HepG2 (cell line): ENCODE data around the gene B3GAT3. TPM values are rescaled to one million over a fixed set of nuclear protein-coding genes. Genes with fewer than 3 reads are reported as not detected.

ENCODE experiments used
- CENPT ChIP-seq: sonication (generic); formaldehyde crosslinking; IDR thresholded peaks from 2 replicates; pipeline ENCODE4 v1.8.0; 2022; ENCODE audit warnings: low read depth, mild to moderate bottlenecking, moderate library complexity, missing genetic modification reagents
- DNMT1 ChIP-seq: sonication (generic); formaldehyde crosslinking; IDR thresholded peaks from 2 replicates; pipeline ENCODE4 v1.5.1; 2020; ENCODE audit warnings: mild to moderate bottlenecking, missing genetic modification reagents
- FOXC1 ChIP-seq: sonication (generic); formaldehyde crosslinking; IDR thresholded peaks from 2 replicates; pipeline ENCODE4 v1.8.0; 2022; ENCODE audit warnings: mild to moderate bottlenecking, missing genetic modification reagents, borderline replicate concordance
- FOXP1 ChIP-seq, 2 experiments: fragments of 450-650 bp in 1 of 2; IDR thresholded peaks; 2 replicates each; pipeline ENCODE4 v1.6.1; 2017 to 2018; ENCODE audit warnings: antibody characterized with exemption in 1 of 2
- GFI1 ChIP-seq: sonication (generic); formaldehyde crosslinking; IDR thresholded peaks from 2 replicates; pipeline ENCODE4 v1.5.0; 2020; ENCODE audit warnings: missing genetic modification reagents, mild to moderate bottlenecking, borderline replicate concordance
- GLI4 ChIP-seq: sonication (generic); formaldehyde crosslinking; IDR thresholded peaks from 2 replicates; pipeline ENCODE4 v1.5.1; 2020; ENCODE audit warnings: missing genetic modification reagents, mild to moderate bottlenecking, moderate library complexity, borderline replicate concordance
- HES4 ChIP-seq: sonication (generic); formaldehyde crosslinking; IDR thresholded peaks from 2 replicates; pipeline ENCODE4 v1.9.0; 2021; ENCODE audit warnings: mild to moderate bottlenecking, missing genetic modification reagents, borderline replicate concordance
- HOXA9 ChIP-seq: sonication (generic); formaldehyde crosslinking; IDR thresholded peaks from 2 replicates; pipeline ENCODE4 v1.8.1; 2022; ENCODE audit warnings: missing genetic modification reagents, mild to moderate bottlenecking, moderate library complexity, borderline replicate concordance
- JARID2 ChIP-seq: sonication (generic); formaldehyde crosslinking; IDR thresholded peaks from 2 replicates; pipeline ENCODE4 v1.8.1; 2023; ENCODE audit warnings: missing genetic modification reagents, inconsistent platforms; ENCODE audit not compliant: insufficient replicate concordance
- MED8 ChIP-seq: sonication (generic); formaldehyde crosslinking; IDR thresholded peaks from 2 replicates; pipeline ENCODE4 v1.8.1; 2023; ENCODE audit warnings: mild to moderate bottlenecking, missing genetic modification reagents; ENCODE audit not compliant: insufficient replicate concordance
- MXI1 ChIP-seq: IDR thresholded peaks from 3 replicates; pipeline ENCODE4 v1.6.1; 2012; ENCODE audit warnings: low read depth, low read length, inconsistent platforms, borderline replicate concordance
- MYNN ChIP-seq: sonication (generic); formaldehyde crosslinking; IDR thresholded peaks from 2 replicates; pipeline ENCODE4 v1.4.0; 2020; ENCODE audit warnings: mild to moderate bottlenecking, low read depth, missing genetic modification reagents
- SNAPC2 ChIP-seq: sonication (generic); formaldehyde crosslinking; IDR thresholded peaks from 2 replicates; pipeline ENCODE4 v1.8.1; 2022; ENCODE audit warnings: mild to moderate bottlenecking, missing genetic modification reagents
- SRF ChIP-seq: IDR thresholded peaks from 2 replicates; pipeline ENCODE4 v1.6.1; 2011; ENCODE audit warnings: mild to moderate bottlenecking, low read depth, low read length, moderate library complexity
- TAF1 ChIP-seq: sonication (generic); formaldehyde crosslinking; IDR thresholded peaks from 2 replicates; pipeline ENCODE4 v1.4.0; 2020; ENCODE audit warnings: missing genetic modification reagents
- TEAD3 ChIP-seq: optimal IDR thresholded peaks from 2 replicates; pipeline ENCODE3; 2016; ENCODE audit warnings: borderline replicate concordance
- ZC3H4 ChIP-seq: sonication (generic); formaldehyde crosslinking; IDR thresholded peaks from 2 replicates; pipeline ENCODE4 v1.4.0; 2020; ENCODE audit warnings: missing genetic modification reagents, borderline replicate concordance
- ZNF253 ChIP-seq: sonication (generic); formaldehyde crosslinking; IDR thresholded peaks from 2 replicates; pipeline ENCODE4 v1.8.0; 2022; ENCODE audit warnings: mild to moderate bottlenecking, missing genetic modification reagents, borderline replicate concordance
- ZNF317 ChIP-seq: sonication (generic); formaldehyde crosslinking; IDR thresholded peaks from 2 replicates; pipeline ENCODE4 v1.5.0; 2020; ENCODE audit warnings: mild to moderate bottlenecking, missing genetic modification reagents
- ZNF367 ChIP-seq: sonication (generic); formaldehyde crosslinking; IDR thresholded peaks from 2 replicates; pipeline ENCODE4 v1.4.0; 2020; ENCODE audit warnings: missing genetic modification reagents, borderline replicate concordance
- ZNF501 ChIP-seq: sonication (generic); formaldehyde crosslinking; IDR thresholded peaks from 2 replicates; pipeline ENCODE4 v1.5.1; 2020; ENCODE audit warnings: mild to moderate bottlenecking, moderate library complexity, missing genetic modification reagents
- polyA plus RNA-seq, 8 experiments: library from polyadenylated mRNA; depleted of rRNA in 3 of 8; stranded (reverse) in 7 of 8; unstranded in 1 of 8; fragments of >200 nt; fragmentation: Illumina TruSeq in 4 of 8; extraction: Trizol in 4 of 8; gene quantifications; 2 replicates each; pipeline versions ENCODE4 v1.2.1 to v1.2.3, GENCODE V29; 2011 to 2016; ENCODE audit warnings: low read depth in 4 of 8, missing spikeins in 1 of 8, mixed read lengths in 1 of 8; ENCODE audit not compliant: insufficient read depth in 1 of 8
- total RNA-seq, 5 experiments: library from RNA; depleted of rRNA; stranded (reverse); fragments of >200 nt; fragmentation: Illumina TruSeq; extraction: Trizol; gene quantifications; 2 replicates each; pipeline ENCODE4 v1.2.3, GENCODE V29; 2016; ENCODE audit warnings: low read depth in 1 of 5
- TF ChIP-seq, protein P1 (sequence below): sonication (generic); formaldehyde crosslinking; IDR thresholded peaks from 2 replicates; pipeline ENCODE4 v1.4.0; 2020; ENCODE audit warnings: missing genetic modification reagents
- TF ChIP-seq, protein P2 (sequence below): sonication (generic); formaldehyde crosslinking; IDR thresholded peaks from 2 replicates; pipeline ENCODE4 v1.8.0; 2022; ENCODE audit warnings: mild to moderate bottlenecking, missing genetic modification reagents, moderate library complexity
- TF ChIP-seq, protein P3 (sequence below): IDR thresholded peaks from 2 replicates; pipeline ENCODE4 v1.6.1; 2016; ENCODE audit warnings: mild to moderate bottlenecking

Gene B3GAT3
- total and polyA plus RNA-seq, 2 of the 13 experiments (the other 11 are each of a cell fraction or from before 2014, with no cell fraction given), result 21.3 to 26.1 TPM

DNA sequence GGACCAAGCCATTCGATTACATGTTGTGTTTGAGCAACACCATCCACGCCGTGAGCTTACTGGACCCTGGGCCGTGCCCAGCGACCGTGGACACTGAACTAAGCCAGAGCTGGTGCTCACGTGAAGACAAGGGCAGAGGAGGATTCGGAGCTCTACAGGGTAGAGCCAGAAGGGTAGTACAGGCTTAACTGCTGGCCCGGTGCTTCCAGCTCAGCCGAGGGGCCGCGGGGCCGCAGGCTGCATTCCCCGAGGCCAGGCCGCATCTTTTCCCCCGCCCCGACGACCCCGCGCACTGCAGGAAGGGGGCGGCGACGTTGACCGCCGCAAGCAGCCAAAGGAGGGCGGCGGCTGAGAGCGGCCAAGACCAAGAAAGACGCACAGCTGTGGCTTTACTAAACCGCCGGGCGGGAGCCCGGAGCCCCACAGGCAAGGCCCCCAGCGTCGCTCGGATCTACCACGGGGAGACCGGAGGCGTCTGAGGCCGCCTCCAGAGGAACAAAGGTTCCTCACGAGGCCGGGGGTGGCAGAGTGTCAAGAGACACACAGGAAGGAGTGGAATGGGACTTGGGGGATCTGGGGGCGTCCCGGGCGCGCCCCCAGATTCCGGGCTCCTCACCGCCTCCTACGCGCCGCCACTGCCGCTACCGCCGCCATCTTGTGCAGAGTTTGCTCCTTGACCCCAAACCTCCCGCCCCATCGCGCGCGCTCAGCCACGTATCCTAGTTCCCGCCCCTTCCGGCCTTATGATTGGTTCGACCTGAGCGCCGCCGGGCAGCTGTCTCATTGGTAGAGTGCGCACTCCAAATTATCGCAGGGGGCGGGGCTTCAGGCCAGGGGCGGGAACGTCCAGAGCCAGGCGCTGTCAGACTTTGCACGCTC, 24.4 kb upstream of the B3GAT3 start, which contains the start of gene GANAB (continued):
- TF ChIP-seq, protein P1, sequence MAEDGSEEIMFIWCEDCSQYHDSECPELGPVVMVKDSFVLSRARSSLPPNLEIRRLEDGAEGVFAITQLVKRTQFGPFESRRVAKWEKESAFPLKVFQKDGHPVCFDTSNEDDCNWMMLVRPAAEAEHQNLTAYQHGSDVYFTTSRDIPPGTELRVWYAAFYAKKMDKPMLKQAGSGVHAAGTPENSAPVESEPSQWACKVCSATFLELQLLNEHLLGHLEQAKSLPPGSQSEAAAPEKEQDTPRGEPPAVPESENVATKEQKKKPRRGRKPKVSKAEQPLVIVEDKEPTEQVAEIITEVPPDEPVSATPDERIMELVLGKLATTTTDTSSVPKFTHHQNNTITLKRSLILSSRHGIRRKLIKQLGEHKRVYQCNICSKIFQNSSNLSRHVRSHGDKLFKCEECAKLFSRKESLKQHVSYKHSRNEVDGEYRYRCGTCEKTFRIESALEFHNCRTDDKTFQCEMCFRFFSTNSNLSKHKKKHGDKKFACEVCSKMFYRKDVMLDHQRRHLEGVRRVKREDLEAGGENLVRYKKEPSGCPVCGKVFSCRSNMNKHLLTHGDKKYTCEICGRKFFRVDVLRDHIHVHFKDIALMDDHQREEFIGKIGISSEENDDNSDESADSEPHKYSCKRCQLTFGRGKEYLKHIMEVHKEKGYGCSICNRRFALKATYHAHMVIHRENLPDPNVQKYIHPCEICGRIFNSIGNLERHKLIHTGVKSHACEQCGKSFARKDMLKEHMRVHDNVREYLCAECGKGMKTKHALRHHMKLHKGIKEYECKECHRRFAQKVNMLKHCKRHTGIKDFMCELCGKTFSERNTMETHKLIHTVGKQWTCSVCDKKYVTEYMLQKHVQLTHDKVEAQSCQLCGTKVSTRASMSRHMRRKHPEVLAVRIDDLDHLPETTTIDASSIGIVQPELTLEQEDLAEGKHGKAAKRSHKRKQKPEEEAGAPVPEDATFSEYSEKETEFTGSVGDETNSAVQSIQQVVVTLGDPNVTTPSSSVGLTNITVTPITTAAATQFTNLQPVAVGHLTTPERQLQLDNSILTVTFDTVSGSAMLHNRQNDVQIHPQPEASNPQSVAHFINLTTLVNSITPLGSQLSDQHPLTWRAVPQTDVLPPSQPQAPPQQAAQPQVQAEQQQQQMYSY (CRISPR knock-in tag), result peak; percentile 87
- TF ChIP-seq, protein P2, sequence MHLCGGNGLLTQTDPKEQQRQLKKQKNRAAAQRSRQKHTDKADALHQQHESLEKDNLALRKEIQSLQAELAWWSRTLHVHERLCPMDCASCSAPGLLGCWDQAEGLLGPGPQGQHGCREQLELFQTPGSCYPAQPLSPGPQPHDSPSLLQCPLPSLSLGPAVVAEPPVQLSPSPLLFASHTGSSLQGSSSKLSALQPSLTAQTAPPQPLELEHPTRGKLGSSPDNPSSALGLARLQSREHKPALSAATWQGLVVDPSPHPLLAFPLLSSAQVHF (CRISPR knock-in tag), result no peak
- TF ChIP-seq MXI1, result peak; percentile 95; the same call in 2 of the 3 replicates
- TF ChIP-seq TEAD3, result no peak
- TF ChIP-seq ZC3H4 (CRISPR knock-in tag), result no peak
- no peak for TF ChIP-seq ZNF253 (CRISPR knock-in tag)
- peak; percentile 52; the same call in 1 of the 2 replicates for TF ChIP-seq GLI4 (CRISPR knock-in tag)
- TF ChIP-seq MYNN, result peak; percentile 55; the same call in 1 of the 2 replicates
- TF ChIP-seq FOXP1 (IDR thresholded peaks at IDR 0.05), result no peak
- no peak for TF ChIP-seq FOXP1 (CRISPR knock-in tag; IDR thresholded peaks at IDR 0.05)
- TF ChIP-seq TAF1 (CRISPR knock-in tag), result peak; percentile 96
- peak; percentile 38 for TF ChIP-seq ZNF501
- TF ChIP-seq HOXA9, result no peak
- no peak for TF ChIP-seq CENPT (CRISPR knock-in tag)
- TF ChIP-seq HES4 (CRISPR knock-in tag), result no peak
- peak; percentile 43 for TF ChIP-seq MED8 (CRISPR knock-in tag)
- TF ChIP-seq, protein P3, sequence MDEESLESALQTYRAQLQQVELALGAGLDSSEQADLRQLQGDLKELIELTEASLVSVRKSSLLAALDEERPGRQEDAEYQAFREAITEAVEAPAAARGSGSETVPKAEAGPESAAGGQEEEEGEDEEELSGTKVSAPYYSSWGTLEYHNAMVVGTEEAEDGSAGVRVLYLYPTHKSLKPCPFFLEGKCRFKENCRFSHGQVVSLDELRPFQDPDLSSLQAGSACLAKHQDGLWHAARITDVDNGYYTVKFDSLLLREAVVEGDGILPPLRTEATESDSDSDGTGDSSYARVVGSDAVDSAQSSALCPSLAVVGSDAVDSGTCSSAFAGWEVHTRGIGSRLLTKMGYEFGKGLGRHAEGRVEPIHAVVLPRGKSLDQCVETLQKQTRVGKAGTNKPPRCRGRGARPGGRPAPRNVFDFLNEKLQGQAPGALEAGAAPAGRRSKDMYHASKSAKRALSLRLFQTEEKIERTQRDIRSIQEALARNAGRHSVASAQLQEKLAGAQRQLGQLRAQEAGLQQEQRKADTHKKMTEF (CRISPR knock-in tag), result peak; percentile 79
- no peak for TF ChIP-seq DNMT1 (CRISPR knock-in tag)
- TF ChIP-seq SRF, result no peak
- TF ChIP-seq ZNF317 (CRISPR knock-in tag), result peak; percentile 61; the same call in 1 of the 2 replicates
- peak; percentile 56; the same call in 1 of the 2 replicates for TF ChIP-seq GFI1 (CRISPR knock-in tag)
- no peak for TF ChIP-seq SNAPC2
- no peak for TF ChIP-seq ZNF367 (CRISPR knock-in tag)
- TF ChIP-seq FOXC1 (CRISPR knock-in tag), result peak; percentile 61
- no peak for TF ChIP-seq JARID2 (CRISPR knock-in tag)
